Measurements from ENCODE around the gene BMI1. TPM values are rescaled to one million over a fixed set of nuclear protein-coding genes. Genes with fewer than 3 reads are reported as not detected.

BMI1 gene
- total and polyA plus RNA-seq, 2 experiments from 2014 or later, result 2.3 to 10.7 TPM

GRCh38 chr10:22333975-22334282 lies 13.0 kb downstream of the BMI1 start:
- Histone ChIP-seq H3K4me1 (ENCODE audit: insufficient read depth) (peaks cover 52% of the 10 kb centered on the region), H3K27me3 (ENCODE audit: insufficient read depth) (peaks cover 100% of the 10 kb centered on the region), H3K9me2 (ENCODE audit: insufficient read depth) (no peaks in the 10 kb centered on the region), H3K27ac (ENCODE audit: low read depth) (no peak overlapping the region), H3K4me2 (peak overlapping the region; percentile 79), H3K79me2 (replicated peaks; ENCODE audit: insufficient read depth) (no peaks in the 10 kb centered on the region), H4K20me1 (replicated peaks; ENCODE audit: insufficient read depth) (peaks cover 42% of the 10 kb centered on the region; the same call in 1 of the 2 replicates), H2AFZ (peak overlapping the region; percentile 83), H3K36me3 (ENCODE audit: insufficient read depth) (no peaks in the 10 kb centered on the region), H3K4me3 (peak overlapping the region; percentile 50), H3F3A (replicated peaks; ENCODE audit: low read depth) (peaks cover 28% of the 10 kb centered on the region)
- peak overlapping the region; percentile 55 for H3K4me3 Mint-ChIP-seq
- peaks cover 25% of the 10 kb centered on the region for H3K4me1 Mint-ChIP-seq
- H3K36me3 Mint-ChIP-seq (ENCODE audit: low read depth), result no peaks in the 10 kb centered on the region; the same call in 2 of the 3 replicates
- no peak for DNase-seq (ENCODE audit: low spot score)
- no peak for ATAC-seq
- peaks cover 92% of the 10 kb centered on the region for H3K27me3 Mint-ChIP-seq (ENCODE audit: insufficient read depth, low read depth, poor library complexity)
- TF ChIP-seq POLR2AphosphoS5 (IDR thresholded peaks at IDR 0.05; ENCODE audit: low read depth) (no peak), CREB1 (CRISPR knock-in tag; IDR thresholded peaks at IDR 0.05; ENCODE audit: low read depth) (no peak), REST (IDR thresholded peaks at IDR 0.05; ENCODE audit: unreplicated experiment) (no peak), JUNB (IDR thresholded peaks at IDR 0.05; ENCODE audit: unreplicated experiment) (no peak), ETS1 (IDR thresholded peaks at IDR 0.05) (no peak), ZNF114 (CRISPR knock-in tag; IDR thresholded peaks at IDR 0.05) (no peak), EZH2phosphoT487 (IDR thresholded peaks at IDR 0.05; ENCODE audit: unreplicated experiment) (peak; percentile 68), EZH2 (IDR thresholded peaks at IDR 0.05; ENCODE audit: low read depth, unreplicated experiment) (peak; percentile 52)
- H3K27ac Mint-ChIP-seq, result no peak overlapping the region
- H3K9me3 Mint-ChIP-seq, result peaks cover 3% of the 10 kb centered on the region; the same call in 2 of the 3 replicates

GRCh38 chr10:22334414-22335172 lies 13.7 kb downstream of the BMI1 start:
- Histone ChIP-seq H3K4me3 (peak overlapping the region; percentile 50), H3F3A (replicated peaks; ENCODE audit: low read depth) (peaks cover 28% of the 10 kb centered on the region), H2AFZ (peak overlapping the region; percentile 83), H3K27me3 (ENCODE audit: insufficient read depth) (peaks cover 100% of the 10 kb centered on the region), H3K79me2 (replicated peaks; ENCODE audit: insufficient read depth) (no peaks in the 10 kb centered on the region), H3K4me2 (peak overlapping the region; percentile 79), H3K4me1 (ENCODE audit: insufficient read depth) (peaks cover 45% of the 10 kb centered on the region), H4K20me1 (replicated peaks; ENCODE audit: insufficient read depth) (peaks cover 39% of the 10 kb centered on the region; the same call in 1 of the 2 replicates), H3K36me3 (ENCODE audit: insufficient read depth) (no peaks in the 10 kb centered on the region), H3K9me2 (ENCODE audit: insufficient read depth) (no peaks in the 10 kb centered on the region), H3K27ac (ENCODE audit: low read depth) (no peak overlapping the region)
- Mint-ChIP-seq H3K27ac (no peak overlapping the region), H3K4me3 (peak overlapping the region; percentile 55), H3K27me3 (ENCODE audit: insufficient read depth, low read depth, poor library complexity) (peaks cover 94% of the 10 kb centered on the region), H3K4me1 (peaks cover 25% of the 10 kb centered on the region), H3K9me3 (peaks cover 3% of the 10 kb centered on the region; the same call in 2 of the 3 replicates), H3K36me3 (ENCODE audit: low read depth) (no peaks in the 10 kb centered on the region; the same call in 2 of the 3 replicates)
- DNase-seq (ENCODE audit: low spot score), result peak; percentile 90
- TF ChIP-seq ZNF462 (CRISPR knock-in tag; IDR thresholded peaks at IDR 0.05), result no peak
- TF ChIP-seq EZH2 (IDR thresholded peaks at IDR 0.05; ENCODE audit: low read depth, unreplicated experiment), result peak; percentile 84
- ATAC-seq, result peak; percentile 40
